Peyer's patch (tissue), 4 donors: ENCODE results near the gene FNBP1L.

Experiments
- CTCF ChIP-seq, 6 experiments: fragments of 450-650 bp in 4 of 6; fragments of 200-600 bp in 2 of 6; sonication (generic) in 1 of 6; IDR thresholded peaks; one replicate each; pipeline ENCODE4 v1.5.1; 2017 to 2019; ENCODE audit warnings: antibody characterized with exemption in 6 of 6, mild to moderate bottlenecking in 3 of 6, moderate library complexity in 1 of 6
- POLR2A ChIP-seq, 2 donors: fragments of 450-650 bp; IDR thresholded peaks; one replicate each; pipeline ENCODE4 v1.5.1; 2017; ENCODE audit warnings: antibody characterized with exemption in 2 of 2, mild to moderate bottlenecking in 2 of 2, moderate library complexity in 2 of 2

DNA sequence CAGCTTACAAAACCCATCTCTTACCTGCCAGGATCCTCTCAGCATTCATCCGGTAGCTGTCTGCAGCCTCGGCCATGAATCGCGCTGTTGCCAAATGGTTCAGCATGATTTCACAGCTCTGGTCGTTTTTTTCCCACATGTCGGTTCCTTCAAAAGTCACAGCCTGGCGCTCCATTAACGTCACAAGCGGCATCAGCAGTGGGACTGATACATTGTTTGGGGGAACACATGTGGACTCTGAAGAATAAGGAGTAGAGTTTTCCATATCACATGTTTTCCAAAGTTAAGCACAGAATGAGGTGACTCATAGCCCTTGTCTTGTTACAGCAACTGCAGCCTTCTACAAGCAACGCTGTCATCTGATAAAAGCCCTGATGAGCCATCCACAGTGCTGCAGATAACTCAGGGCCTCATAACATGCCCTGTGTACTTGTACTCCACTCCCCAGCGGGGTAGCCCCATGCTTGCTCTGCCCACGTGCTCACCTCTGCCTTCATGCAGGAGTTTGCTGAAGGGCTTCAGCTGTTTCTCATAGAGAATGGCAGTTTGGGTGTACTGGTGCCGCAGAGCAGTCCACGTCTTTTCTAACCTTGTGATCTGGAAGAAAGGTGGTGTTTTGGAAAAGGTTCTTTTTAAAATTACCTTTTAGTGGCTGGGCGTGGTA lies 119.5 kb downstream of the FNBP1L start:
- no peak for TF ChIP-seq CTCF (IDR thresholded peaks at IDR 0.05)
- peak in 1 of 2 donors; percentile 17 for TF ChIP-seq POLR2A (IDR thresholded peaks at IDR 0.05)
